ENCODE measurements around the gene PTBP2.

DNA sequence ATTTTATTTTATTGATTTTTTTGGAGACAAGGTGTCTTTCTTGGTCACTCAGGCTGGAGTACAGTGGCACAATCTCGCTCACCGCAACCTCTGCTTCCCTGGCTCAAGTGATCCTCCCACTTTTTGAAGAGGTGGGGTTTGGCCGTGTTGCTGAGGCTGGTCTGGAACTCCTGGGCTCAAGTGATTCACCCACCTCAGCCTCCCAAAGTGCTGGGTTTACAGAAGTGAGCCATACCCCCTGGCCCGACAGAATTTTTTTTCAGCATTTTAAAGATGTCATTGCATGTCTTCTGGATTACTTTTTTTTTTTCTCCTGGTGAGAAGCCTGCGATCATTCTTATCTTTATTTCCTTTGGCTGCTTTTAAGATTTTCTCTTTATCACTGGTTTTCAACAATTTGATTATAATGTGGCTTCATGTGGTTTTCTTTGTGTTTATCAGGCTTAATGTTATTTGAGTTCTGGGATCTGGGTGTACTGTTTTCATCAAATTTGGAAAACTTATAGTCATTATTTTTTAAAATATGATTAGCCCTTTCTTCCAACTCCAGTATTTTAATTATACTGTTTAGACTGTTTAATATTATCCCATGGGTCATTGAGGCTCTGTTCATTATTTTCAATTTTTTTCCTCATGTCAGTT lies 23.1 kb upstream of the PTBP2 start:
- TF ChIP-seq, protein P1, sequence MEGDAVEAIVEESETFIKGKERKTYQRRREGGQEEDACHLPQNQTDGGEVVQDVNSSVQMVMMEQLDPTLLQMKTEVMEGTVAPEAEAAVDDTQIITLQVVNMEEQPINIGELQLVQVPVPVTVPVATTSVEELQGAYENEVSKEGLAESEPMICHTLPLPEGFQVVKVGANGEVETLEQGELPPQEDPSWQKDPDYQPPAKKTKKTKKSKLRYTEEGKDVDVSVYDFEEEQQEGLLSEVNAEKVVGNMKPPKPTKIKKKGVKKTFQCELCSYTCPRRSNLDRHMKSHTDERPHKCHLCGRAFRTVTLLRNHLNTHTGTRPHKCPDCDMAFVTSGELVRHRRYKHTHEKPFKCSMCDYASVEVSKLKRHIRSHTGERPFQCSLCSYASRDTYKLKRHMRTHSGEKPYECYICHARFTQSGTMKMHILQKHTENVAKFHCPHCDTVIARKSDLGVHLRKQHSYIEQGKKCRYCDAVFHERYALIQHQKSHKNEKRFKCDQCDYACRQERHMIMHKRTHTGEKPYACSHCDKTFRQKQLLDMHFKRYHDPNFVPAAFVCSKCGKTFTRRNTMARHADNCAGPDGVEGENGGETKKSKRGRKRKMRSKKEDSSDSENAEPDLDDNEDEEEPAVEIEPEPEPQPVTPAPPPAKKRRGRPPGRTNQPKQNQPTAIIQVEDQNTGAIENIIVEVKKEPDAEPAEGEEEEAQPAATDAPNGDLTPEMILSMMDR (IDR thresholded peaks at IDR 0.05): no peak
- TF ChIP-seq EZH2 (IDR thresholded peaks at IDR 0.05; ENCODE audit: borderline replicate concordance, insufficient read depth, low read depth, low read length, poor library complexity, severe bottlenecking): no peak

Measured in B cell (primary cell).